Stimulated activated CD8-positive, alpha-beta memory T cell treated with anti-CD3 and anti-CD28 coated beads, Interleukin-2, amount 100 ng/mL, for 1 hour (primary cell): ENCODE data around the gene AGK.

Experiments used
- DNase-seq, 2 donors: peaks; one replicate each; pipeline ENCODE4 v3.0.0-alpha.2; 2020; ENCODE audit warnings: low read depth in 2 of 2

The AGK gene

DNA sequence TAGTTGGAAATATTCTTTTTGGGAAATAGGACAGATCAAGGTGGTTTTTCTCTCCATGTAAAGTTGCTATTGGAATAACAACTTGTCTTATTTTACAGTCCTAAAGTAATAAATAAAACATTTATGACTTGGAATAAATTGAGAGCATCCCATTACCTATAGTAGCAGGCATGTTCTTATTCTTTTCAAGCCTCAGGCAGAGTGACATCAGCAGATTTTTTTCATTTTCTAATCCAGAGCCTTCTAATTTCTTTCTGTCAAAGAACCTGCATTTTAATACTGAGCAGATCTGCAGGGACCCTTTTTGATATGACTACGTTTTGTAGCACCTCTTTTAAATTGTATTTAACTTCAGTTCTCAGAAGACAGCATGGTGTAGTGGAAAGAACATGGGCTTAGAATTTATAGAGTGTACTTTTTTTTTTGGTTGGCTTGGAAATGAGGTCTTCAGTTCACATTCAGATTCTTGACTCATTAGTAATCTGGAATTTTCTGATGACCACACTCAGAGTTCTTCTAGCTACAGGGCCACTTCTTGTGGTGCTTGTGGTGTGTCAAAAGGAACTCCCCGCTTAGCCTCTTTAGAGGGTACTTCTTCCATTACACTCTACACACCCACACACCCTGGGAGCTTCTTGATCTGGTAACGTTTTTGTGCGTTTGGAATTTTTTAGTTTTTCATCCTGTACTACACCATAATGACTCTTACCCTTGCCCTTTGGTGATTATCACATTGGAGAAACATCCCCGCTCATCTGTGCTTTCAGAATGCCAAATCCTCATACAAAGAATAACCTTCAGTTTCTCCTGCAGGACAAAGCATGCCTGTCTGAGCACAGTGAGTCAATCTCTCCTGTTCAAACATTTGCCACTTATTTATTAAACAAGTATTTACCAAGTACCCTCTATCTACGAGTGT, 34.6 kb downstream of the AGK start:
- no peak for DNase-seq

DNA sequence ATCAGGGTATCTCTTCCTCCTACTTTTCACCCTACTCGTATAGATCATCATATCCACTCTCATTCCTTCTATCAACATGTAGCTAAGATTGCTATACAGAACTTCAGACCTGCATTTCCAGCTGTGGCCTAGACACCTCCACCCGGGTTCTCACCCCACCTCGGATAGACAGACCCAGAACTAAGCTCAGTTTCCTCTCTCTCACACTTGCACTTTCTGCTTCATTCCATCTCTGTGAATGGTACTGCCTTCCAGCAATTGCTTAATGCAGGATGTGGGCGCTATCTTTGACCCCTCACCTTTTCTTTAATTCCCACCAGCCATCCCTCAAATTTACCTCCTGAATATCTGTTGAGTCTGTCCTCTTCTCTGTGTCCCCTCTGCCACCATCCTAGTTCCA, 35.7 kb downstream of the AGK start:
- DNase-seq, result no peak

DNA sequence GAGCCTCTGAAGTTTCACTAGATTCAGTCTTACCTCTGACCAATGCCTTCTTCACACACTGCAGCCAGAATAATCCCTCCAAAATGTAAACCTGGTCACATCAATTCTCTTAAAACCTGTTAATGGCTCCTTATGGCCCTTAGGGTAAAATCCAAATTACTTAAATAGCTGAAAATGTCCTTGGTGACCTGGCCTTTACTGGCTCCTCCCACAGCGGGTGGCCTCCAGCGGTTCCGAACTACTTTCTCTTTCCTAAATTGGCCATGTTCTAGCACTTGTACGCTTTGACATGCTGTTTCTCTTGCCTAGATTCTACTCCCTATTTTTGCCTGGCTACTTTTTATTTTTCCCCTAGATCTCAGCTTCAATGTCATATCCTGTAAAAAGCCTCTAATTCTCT, 36.1 kb downstream of the AGK start:
- DNase-seq, result no peak

DNA sequence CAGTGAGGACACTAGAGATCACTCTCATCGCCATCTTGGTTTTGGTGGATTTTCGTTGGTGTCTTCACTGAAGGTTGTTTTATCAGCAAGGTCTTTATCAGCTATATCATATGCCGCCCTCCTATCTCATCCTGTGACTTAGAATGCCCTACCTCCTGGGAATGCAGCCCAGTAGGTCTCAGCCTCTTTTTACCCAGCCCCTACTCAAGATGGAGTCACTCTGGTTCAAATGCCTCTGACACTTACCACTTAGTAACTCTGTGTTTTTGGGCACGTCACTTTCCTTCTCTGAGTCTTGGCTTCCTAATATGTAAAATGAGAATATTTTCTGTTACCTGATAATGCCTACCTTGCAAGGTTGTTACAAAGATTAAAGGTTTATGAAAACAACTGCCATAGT, 37.7 kb downstream of the AGK start:
- no peak for DNase-seq

DNA sequence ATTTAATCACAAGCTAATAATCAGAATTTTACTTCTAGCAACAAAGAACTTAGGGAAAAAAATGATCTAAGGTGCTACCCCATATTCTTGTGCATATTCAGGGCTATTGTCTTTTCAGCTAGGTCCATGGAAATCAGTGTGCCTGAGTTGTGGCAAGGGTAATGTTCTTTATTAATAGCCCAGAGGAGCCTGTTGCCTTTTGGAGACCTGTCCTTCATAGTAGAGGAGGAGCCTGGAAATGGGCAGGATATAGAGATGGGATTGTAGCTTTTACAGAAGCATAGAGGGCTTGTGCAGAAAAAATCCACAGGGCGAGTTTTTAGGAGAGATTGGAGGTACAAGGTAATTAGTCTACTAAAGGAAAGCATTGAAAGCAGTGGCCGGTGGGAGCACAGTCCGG, 38.9 kb downstream of the AGK start:
- no peak for DNase-seq

DNA sequence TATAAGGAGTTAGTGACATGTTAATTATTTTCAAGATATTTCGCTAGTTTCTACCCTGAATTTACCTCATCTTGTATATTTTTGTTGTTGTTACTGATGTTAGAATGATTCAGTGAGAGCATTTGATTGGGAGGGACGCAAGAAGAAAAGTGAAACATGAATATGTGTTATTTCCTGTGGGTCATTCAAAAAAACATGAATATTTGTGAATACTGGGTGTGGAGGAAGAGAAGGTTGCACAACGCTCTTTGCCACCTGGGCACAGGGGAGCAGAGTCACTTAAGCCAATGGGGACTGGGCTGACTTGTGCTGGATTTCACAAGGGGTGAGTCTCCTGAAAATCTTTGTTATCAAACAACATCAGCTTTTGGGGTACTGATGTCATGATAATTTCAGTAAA, 39.5 kb downstream of the AGK start:
- DNase-seq, result no peak

DNA sequence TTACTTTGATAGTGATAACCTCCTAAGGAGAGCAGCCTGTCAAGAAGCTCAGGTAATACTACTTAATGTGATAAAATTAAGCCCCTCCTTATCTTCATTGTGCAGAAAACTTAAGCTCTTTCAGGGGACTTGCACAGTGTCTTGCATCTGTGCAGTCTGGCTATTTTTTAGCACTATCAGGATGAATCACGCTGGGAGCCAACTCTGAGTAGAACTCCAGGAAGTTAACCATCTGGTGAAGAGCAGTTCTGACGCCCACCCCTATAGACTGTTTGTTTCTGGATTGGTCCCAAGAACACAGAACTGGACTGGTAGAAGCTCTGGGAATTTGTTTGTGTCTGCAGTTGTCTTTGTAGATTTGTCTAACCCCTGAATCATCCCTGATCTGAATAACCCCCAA, 41.9 kb downstream of the AGK start:
- DNase-seq, result no peak

DNA sequence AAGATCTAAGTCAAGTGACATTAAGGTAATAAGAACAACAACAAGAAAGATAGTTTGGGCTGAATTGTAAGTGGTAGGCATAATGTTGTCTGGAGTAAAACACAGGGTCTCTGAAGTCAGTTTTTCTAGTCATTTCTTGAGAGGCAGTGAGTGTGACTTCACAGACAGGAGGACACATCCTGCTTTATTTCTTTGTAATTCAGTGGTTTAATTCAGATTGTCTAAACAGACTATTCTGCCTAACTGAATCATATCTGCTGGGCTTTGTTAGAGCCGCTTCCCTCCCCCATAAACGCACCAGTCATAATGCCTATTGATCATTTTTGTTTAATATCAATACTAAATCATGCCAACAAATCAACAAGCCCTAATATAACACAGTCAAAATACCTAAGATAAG, 46.8 kb downstream of the AGK start:
- no peak for DNase-seq

DNA sequence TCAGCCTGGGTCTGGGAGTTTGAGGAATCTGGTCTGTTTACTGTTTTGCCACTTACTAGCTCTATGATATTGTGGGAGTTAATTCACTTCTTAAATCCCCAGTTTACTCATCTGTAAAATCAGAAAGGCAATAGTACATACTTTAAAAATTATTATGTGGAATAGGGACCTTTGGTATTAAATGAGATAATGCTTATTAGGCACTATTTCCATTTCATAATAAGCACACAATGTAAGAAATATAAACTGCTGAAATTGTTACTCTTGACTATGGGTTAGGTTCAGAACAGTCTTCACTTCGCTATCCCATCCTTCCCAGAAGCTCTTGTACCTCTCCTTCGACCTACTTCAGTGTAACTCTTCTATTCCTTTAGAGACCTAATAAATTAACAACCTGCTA, 47.2 kb downstream of the AGK start:
- DNase-seq, result no peak

DNA sequence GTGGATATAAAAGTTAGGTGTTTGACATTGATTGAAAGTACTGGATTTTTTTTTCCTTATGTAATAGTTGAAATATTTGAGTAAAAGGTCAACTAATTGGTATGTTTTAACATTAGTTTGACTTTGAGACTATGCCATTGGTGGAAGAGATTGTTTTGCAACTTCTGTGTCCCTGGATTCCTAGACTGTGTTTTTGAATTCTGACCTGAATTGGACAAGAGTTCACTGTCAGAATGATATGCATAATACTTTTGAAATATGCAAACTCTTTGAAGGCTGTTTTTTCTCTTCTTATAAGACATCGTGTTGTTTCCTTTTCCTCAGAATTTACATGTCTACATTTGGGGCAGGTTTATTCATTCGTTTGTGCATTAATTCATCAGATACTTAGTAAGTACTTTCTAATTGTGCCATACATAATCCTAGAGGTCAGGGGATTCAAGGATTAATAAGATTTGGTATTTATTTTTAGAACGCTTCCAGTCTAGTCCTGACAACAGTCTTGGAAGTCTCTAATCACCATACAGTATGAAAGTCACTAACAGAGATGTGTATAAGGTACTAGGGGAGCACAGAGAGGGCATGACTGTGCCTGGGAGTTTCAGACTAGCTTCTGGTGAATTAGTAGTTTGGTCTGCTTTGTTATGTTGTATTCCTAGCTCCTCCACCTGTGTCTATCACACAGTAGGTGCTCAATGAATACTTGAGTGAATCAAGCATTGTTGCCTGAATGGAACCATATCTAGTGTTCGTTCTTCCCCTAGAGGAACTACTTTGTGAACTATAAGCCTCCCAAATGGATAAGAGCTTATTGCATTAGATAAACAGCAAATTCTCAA, 49.2 kb downstream of the AGK start:
- DNase-seq, result no peak

DNA sequence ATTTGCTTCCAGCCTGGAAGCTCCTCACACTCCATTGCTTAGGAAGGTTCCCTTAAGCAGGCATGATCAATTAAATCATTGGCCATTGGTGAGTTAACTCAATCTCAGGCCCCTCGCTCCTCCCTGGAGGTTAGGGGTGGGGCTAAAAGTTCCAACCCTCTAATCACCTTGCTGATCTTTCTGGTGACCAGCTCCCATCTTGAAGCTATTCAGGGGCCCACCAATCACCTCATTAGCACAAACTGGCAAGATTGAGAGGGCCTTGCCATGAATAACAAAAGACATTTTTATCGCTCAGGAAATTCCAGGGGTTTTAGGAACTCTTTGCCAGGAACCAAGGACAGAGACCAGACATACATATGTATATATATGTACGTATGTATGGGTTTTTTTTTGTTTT, 58.4 kb downstream of the AGK start:
- DNase-seq, result no peak

DNA sequence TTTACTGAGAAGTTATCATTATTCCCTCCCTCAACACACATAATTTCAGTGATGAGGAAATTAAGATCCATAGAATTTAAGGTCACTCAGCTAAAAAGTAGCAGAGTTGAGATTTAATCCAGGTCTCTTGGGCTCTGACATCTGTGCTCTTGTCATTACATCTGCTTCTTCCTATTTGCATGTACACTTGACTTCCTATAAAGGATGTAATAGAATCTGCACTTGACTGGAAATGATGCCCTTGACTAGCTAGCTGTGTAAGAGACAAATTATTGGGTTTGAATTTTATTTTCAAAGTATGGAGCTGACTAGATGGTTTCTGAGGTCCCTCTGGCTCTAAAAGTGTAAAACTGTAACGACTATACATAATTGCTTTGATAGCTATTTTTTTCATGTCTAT, 59.5 kb downstream of the AGK start:
- no peak for DNase-seq

DNA sequence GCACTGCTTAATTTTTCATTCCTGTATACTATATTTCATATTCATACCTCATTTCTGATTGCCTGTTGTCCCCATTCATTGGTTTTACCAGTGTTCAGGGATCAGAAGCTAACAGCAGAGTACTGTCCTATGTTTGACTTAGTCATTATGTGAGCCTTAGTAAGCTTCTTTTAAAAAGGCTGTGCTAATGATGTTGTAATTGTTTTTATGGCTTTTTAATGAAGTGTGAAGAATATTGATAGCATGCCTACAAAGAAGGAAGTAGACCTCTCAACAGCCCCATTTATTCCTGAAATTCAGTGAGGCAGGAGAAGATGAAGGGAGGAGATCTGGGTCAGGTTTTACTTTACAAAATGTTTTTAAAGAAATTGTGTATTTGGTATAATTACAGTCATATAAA, 61.7 kb downstream of the AGK start:
- no peak for DNase-seq

DNA sequence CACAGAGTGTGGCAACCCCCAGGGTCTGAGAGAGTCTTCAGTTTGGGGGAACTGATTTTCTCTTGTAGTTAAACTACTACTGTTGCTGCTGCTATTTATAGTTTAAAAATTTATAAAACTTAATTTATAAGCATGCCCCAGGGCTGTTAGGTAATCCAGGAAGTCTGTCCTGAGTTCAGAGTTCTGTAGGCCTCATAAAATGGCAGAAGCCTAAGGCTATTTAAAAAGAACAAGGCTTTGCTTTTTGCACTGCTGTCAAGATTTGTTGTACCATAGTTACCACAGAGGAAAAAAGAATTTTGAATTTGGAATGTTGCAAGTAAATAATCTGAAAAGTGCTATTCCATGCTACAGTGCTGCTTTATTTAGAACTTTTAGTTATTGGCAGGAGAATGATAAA, 66.1 kb downstream of the AGK start:
- DNase-seq, result no peak

DNA sequence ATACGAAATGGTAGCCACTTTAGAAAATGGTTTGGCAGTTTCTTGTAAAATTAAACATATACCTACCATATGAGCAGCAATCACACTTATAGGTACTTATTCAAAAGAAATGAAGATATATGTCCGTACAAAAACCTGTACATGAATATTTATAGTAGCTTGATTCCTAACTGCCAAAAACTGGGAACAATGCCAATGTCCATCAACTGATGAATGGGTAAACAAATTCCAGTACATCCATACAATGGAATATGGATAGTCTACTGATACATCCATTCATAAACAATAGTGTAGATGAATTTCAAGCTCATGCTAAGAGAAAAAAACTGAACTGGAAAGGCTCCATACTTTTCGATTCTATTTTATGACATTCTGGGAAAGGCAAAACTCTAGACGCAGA, 68.5 kb downstream of the AGK start:
- no peak for DNase-seq

DNA sequence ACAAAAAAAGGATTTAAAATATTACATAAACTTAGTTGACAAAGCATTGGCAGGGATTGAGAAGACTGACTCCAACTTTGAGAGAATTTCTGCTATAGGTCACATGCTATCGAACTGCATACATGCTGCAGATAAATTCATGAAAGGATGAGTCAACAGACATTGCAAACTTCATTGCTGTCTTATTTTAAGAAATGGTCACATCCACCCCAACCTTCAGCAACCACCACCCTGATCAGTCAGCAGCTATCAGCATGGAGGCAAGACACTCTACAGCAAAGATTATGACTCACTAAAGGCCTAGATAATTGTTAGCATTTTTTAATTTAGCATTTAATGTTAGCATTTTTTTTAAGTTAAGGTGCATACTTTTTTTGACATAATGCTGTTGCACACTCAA, 73.6 kb downstream of the AGK start:
- no peak for DNase-seq

DNA sequence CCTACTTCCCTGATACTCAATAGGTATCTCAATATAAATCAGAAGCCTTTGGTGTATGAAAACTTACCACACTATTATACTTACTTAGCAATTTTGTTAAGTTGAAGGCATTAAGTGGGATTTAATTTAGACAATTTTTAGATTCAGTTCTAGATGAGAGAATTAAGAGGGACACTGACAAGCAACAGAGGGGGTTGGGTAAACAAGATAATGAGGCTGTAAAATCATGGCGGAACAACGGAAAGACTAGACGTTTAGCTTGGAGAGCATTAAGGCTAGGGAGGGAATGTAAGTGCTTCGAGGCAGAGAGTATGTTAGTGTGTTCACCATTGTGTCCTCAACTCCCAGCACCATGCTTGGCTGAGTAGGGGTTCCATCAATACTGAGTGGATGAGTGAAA, 79.4 kb downstream of the AGK start:
- no peak for DNase-seq

DNA sequence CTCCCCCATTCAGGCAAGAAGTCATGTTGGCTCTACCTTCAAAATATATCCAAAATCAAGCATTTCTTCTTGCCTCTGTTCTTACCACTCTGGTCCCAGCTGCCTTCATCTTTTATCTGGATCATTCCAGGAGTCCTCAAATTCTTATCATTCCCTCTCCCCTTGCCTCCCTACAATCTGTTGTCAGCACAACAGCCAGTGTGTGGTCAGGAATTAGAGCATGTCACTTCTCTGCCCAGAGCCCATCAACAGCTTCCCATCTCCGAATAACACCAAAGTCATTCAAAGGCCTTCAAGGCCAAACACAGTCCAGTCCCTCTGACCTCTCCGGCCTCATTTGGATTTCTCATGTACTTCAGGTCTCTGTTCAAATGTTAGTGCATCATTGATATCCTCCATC, 80.3 kb downstream of the AGK start:
- DNase-seq, result no peak

DNA sequence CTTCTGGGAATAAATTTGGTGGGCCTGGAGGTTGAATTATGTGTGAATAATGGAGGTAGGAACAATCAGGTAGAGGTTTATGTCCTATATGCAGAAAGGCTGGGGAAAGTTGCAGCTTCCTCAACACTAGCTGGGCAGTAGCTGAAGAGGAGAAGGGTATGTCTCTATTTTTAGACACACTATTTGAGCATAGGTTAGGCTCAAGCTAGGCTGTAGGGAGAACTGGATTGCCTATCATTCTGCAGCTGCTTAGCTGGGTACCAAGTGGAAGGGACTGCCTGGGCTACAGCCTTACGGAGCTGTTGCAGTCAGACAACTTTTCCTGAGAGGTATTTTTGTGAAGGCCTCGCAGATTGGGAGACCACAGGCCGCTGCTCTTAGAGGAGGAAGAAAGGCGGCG, 82.9 kb downstream of the AGK start:
- no peak for DNase-seq

DNA sequence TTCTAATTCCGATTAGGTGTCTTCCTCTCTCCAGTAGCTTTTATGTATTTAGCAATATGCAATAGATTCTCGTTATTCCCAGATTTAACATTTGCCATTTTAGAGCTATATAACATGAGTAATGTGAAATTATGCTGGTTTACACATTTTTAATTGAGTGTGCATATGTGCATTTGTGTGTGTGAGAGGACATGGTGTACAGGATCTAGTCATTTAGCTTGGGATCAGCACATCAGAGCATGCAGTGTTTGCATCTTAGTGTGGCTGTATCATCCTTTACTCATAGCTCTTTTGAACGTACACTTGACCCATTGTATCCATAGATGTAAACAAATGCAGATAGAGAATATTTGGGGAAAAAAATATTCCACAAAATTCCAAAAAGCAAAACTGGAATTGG, 84.8 kb downstream of the AGK start:
- DNase-seq, result no peak

DNA sequence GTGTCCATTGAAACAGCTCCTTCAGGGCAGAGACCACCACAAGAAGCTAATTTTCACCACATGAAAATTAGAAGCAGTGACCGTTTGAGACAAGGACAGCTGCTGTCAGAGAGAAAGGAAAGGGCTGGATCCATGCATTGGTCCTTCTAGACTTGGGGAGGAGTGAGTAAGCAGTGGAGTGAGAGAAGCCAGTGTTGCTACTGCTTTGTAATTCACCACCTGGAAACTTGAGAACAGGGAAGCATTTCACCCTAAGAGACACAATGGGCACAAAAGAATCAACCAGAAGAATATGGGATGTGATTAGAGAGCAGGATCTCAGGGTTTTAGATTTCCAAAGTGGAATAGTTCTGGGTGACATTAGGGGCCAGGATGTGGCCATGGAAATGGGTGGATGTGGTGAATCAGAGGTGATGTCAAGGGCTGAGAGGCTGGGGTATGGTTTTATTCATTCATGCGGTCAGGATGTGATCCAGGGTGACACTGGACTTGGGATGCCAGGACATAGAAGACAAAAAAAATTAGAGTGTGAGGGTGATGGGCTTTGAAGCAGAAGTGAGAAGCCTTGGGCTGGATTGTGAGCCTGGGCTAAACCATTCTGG, 89.1 kb downstream of the AGK start:
- DNase-seq, result no peak

DNA sequence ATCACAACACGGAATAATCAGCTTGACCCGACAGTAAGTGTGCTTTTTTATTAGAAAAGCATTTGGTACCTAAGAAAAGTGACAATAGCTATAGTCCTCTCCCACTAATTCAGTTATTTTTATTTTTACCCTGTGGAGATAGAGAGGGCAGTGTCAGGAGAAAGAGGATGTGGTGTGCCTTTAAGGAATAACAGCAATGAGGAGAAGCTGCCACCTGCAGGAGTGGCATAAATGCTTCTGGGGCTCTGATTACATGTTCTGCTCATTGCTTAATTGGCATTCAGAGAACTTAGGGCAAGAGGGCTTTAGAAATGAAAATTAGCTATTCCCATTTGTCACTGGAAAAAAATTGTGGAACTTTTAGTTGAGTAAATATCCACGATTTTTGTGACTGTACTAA, 90.7 kb downstream of the AGK start:
- no peak for DNase-seq

DNA sequence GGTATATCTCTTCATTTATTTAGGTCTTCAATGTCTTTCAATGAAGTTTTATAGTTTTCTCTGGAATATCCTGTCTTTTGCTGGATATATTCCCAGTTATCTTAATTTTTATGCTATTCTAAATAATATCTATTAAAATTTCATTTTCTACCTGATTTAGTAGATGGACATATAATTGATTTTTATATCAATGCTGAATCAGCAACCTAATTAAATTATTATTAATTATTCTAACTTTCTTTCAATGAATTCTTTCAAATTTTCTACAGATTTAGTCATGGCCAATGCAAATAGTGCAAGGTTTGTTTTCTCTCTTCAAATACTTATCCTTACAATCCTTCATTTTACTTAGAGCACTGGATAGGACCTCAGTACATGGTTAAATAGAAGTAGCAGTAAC, 94.0 kb downstream of the AGK start:
- DNase-seq, result no peak
